ENCODE measurements around the gene CAMTA1. TPM values are rescaled to one million over a fixed set of nuclear protein-coding genes. Genes with fewer than 3 reads are reported as not detected.

Gene CAMTA1
- total and polyA plus RNA-seq, 4 donors: 78.7 to 438 (median 173) TPM

DNA sequence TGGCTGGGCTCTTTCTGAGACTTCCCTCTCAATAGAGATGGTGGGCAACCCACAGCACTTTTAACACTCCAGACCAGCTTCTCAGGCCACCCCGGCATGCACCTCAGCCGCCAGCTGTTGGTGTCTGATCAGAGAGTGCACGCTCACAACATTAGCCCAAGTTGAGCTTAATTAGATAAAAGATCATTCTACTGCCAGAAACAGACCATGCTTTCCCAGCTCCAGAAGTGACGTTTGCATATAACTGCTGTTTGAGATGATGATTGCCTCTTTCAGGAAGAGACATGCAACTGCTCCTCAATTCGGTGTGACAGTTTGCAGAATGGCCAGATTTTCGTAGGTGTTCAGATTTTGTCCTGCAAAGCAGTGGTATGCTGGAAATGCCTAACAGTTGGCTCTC, 700.6 kb downstream of the CAMTA1 start:
- H3K27ac ChIP-seq (ENCODE audit: low read depth in 1 of 2, low read length in 2 of 2): no peak overlapping the region
- no peaks in the 10 kb centered on the region for H3K36me3 ChIP-seq (ENCODE audit: control insufficient read depth in 1 of 2, insufficient read depth in 2 of 2, low read length in 1 of 2)
- H3K4me1 ChIP-seq (ENCODE audit: control insufficient read depth in 1 of 2, insufficient read depth in 2 of 2, low read length in 2 of 2): no peaks in the 10 kb centered on the region
- no peaks in the 10 kb centered on the region for H3K27me3 ChIP-seq (ENCODE audit: control insufficient read depth in 1 of 2, insufficient read depth in 2 of 2, low read length in 1 of 2)
- ATAC-seq (ENCODE audit: low FRiP score) (no peak), DNase-seq (no peak)
- no peak overlapping the region for H3K4me3 ChIP-seq (ENCODE audit: low read length in 2 of 2)
- WGBS, 2 donors: 90 to 91% methylated on average over 6 of the region's 6 CpGs
- no peaks in the 10 kb centered on the region for H3K9me3 ChIP-seq (ENCODE audit: control insufficient read depth, low read length)
- intact Hi-C loops (cut with DNase I): no loop called here

DNA sequence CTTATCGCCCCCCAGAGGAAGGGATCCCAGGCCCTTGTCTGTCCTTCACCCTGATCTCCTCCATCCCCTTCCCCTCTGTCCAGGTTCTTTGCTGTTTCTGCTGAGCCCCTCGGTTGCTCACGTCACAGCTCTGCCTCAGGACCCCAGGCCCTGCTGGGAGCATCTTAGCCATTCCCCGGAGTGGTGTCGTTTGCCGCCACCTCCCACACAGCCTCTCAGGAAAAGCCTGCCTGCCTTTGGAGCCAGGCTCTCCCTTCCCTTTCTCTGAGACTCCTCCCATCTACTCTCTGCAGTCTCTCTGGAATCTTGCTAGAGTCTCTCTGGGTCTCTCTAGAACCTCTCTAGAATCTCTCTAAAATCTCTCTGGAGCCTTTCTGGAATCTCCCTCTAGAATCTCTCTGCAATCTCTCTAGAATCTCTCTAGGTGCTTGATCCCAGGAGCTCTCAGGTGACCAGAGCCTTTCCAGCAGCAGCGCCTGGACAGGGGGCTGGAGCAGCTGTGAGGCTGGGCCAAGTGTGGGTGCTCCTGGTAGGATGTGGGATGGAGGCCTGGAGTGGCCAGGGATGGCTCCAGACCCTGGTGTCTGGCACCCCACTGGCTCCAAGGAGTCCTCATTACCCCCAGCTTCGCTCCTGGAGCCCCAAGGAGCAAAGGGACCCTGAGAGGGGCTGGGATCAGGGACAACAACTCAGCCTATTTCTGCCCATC, 702.7 kb downstream of the CAMTA1 start:
- H3K4me1 ChIP-seq (ENCODE audit: control insufficient read depth in 1 of 2, insufficient read depth in 2 of 2, low read length in 2 of 2): no peaks in the 10 kb centered on the region
- intact Hi-C loops (cut with DNase I): no loop called here
- ATAC-seq (ENCODE audit: low FRiP score): no peak
- DNase-seq: no peak
- H3K36me3 ChIP-seq (ENCODE audit: control insufficient read depth in 1 of 2, insufficient read depth in 2 of 2, low read length in 1 of 2): no peaks in the 10 kb centered on the region
- WGBS, 2 donors: 74 to 78% methylated on average over 7 to 8 of the region's 8 CpGs
- no peaks in the 10 kb centered on the region for H3K27me3 ChIP-seq (ENCODE audit: control insufficient read depth in 1 of 2, insufficient read depth in 2 of 2, low read length in 1 of 2)
- H3K9me3 ChIP-seq (ENCODE audit: control insufficient read depth, low read length): no peaks in the 10 kb centered on the region
- no peak overlapping the region for H3K27ac ChIP-seq (ENCODE audit: low read depth in 1 of 2, low read length in 2 of 2)
- no peak overlapping the region for H3K4me3 ChIP-seq (ENCODE audit: low read length in 2 of 2)

DNA sequence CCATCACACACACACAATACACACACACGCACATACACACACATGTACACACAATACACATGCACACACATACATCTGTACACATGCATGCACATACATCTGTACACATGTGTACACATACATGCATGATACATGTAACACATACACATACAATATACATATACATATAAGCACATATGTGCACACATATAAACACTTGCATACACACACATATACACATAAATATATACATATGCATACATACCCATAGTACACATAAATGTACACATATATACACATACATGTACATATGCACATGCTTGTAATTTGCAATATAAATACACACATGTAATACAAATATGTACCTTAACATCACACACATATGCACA, 703.2 kb downstream of the CAMTA1 start:
- no peak for ATAC-seq (ENCODE audit: low FRiP score)
- H3K4me3 ChIP-seq (ENCODE audit: low read length in 2 of 2): no peak overlapping the region

DNA sequence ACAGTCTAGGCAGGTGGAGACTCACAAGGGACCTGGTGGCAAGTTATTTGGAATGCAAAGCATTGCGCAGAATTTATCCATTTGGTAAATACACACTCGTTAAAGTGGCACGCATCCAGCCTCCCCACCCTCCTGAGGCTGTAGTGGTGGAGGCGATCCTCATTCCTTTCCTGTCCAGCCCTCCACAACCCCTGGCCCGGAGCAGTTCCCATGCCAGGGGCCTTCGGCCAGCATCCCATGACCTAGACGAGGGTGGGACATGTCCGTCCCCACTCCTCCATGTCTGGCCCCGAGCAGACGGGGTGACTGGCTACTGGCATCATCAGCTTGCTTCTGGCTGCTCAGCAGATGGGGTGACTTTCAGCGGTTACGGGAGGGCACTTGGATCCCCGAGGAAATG, 704.3 kb downstream of the CAMTA1 start:
- intact Hi-C loops (cut with DNase I): no loop called here
- Histone ChIP-seq H3K27ac (ENCODE audit: low read depth in 1 of 2, low read length in 2 of 2) (no peak overlapping the region), H3K27me3 (ENCODE audit: control insufficient read depth in 1 of 2, insufficient read depth in 2 of 2, low read length in 1 of 2) (no peaks in the 10 kb centered on the region), H3K9me3 (ENCODE audit: control insufficient read depth, low read length) (no peaks in the 10 kb centered on the region), H3K4me3 (ENCODE audit: low read length in 2 of 2) (no peak overlapping the region), H3K36me3 (ENCODE audit: control insufficient read depth in 1 of 2, insufficient read depth in 2 of 2, low read length in 1 of 2) (no peaks in the 10 kb centered on the region), H3K4me1 (ENCODE audit: control insufficient read depth in 1 of 2, insufficient read depth in 2 of 2, low read length in 2 of 2) (no peaks in the 10 kb centered on the region)
- DNase-seq (no peak), ATAC-seq (ENCODE audit: low FRiP score) (no peak)
- 90 to 91% methylated on average over 13 of the region's 13 CpGs for WGBS, 2 donors

More for the DNA sequence above, 703.2 kb downstream of the CAMTA1 start:
- Histone ChIP-seq H3K4me1 (ENCODE audit: control insufficient read depth in 1 of 2, insufficient read depth in 2 of 2, low read length in 2 of 2) (no peaks in the 10 kb centered on the region), H3K36me3 (ENCODE audit: control insufficient read depth in 1 of 2, insufficient read depth in 2 of 2, low read length in 1 of 2) (no peaks in the 10 kb centered on the region), H3K27me3 (ENCODE audit: control insufficient read depth in 1 of 2, insufficient read depth in 2 of 2, low read length in 1 of 2) (no peaks in the 10 kb centered on the region), H3K9me3 (ENCODE audit: control insufficient read depth, low read length) (no peaks in the 10 kb centered on the region), H3K27ac (ENCODE audit: low read depth in 1 of 2, low read length in 2 of 2) (no peak overlapping the region)
- DNase-seq: no peak
- 92 to 100% methylated on average over 1 of the region's 1 CpG for WGBS, 2 donors
- intact Hi-C loops (cut with DNase I): no loop called here

DNA sequence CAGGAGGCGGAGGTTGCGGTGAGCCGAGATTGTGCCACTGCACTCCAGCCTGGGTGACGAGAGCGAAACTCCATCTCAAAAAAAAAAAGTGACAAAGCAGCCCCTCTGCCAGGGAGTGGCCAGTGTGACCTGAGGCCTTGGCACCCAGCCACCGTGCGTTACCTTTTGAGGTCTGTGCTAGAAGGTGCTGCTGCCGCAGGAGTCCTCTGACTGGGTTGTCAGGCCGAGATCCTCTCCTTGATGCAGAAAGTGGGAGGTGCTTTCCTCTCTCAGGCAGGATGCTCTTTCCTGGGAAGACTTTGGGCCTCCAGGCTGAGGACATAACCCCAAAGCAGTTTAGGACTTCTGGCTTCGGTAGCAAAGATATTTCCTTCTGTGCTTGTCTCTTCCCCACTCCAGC, 705.3 kb downstream of the CAMTA1 start:
- ATAC-seq (ENCODE audit: low FRiP score) (no peak), DNase-seq (no peak)
- H3K36me3 ChIP-seq (ENCODE audit: control insufficient read depth in 1 of 2, insufficient read depth in 2 of 2, low read length in 1 of 2): no peaks in the 10 kb centered on the region
- 92 to 95% methylated on average over 10 of the region's 10 CpGs for WGBS, 2 donors
- H3K9me3 ChIP-seq (ENCODE audit: control insufficient read depth, low read length): no peaks in the 10 kb centered on the region
- intact Hi-C loops (cut with DNase I): no loop called here
- H3K4me3 ChIP-seq (ENCODE audit: low read length in 2 of 2): no peak overlapping the region
- H3K27me3 ChIP-seq (ENCODE audit: control insufficient read depth in 1 of 2, insufficient read depth in 2 of 2, low read length in 1 of 2): no peaks in the 10 kb centered on the region
- H3K27ac ChIP-seq (ENCODE audit: low read depth in 1 of 2, low read length in 2 of 2): no peak overlapping the region
- no peaks in the 10 kb centered on the region for H3K4me1 ChIP-seq (ENCODE audit: control insufficient read depth in 1 of 2, insufficient read depth in 2 of 2, low read length in 2 of 2)

DNA sequence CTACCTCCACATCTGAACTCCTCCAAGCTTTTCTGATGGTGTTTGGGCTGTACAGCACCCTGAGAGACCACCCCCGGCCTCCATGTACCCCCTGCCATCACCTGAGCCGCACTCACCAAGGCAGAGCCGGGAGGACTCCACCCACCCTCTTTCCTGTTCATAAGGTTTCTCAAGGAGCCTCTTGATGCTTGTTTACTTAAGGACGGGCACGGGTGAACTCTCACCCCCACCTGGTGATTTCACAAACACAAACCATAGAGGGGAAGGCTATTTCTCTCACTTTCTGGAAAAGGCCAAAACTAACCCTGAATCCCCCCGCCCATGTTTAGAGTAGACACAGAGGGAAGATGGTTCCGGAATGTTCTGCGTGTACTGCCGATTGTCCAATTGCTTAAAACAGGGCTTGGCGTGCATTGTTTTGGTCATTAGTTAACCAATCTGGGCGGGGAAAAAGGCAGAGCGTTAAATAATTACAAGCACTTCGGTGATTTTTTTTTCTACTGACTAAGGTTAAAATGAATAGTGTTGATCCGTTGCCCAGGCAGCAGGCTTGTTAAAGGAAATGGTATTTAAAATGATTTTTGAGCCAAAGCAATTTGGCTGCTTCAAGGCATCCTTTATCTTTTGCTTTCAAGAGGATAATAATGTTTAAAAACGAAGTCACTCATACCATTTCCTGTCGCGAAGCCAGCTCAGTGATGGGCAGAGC, 706.0 kb downstream of the CAMTA1 start:
- Histone ChIP-seq H3K9me3 (ENCODE audit: control insufficient read depth, low read length) (no peaks in the 10 kb centered on the region), H3K4me3 (ENCODE audit: low read length in 2 of 2) (no peak overlapping the region), H3K36me3 (ENCODE audit: control insufficient read depth in 1 of 2, insufficient read depth in 2 of 2, low read length in 1 of 2) (no peaks in the 10 kb centered on the region), H3K4me1 (ENCODE audit: control insufficient read depth in 1 of 2, insufficient read depth in 2 of 2, low read length in 2 of 2) (no peaks in the 10 kb centered on the region), H3K27me3 (ENCODE audit: control insufficient read depth in 1 of 2, insufficient read depth in 2 of 2, low read length in 1 of 2) (no peaks in the 10 kb centered on the region), H3K27ac (ENCODE audit: low read depth in 1 of 2, low read length in 2 of 2) (no peak overlapping the region)
- WGBS, 2 donors: 59% methylated on average over 17 of the region's 17 CpGs
- ATAC-seq (ENCODE audit: low FRiP score) (no peak), DNase-seq (no peak)
- intact Hi-C loops (cut with DNase I): no loop called here

DNA sequence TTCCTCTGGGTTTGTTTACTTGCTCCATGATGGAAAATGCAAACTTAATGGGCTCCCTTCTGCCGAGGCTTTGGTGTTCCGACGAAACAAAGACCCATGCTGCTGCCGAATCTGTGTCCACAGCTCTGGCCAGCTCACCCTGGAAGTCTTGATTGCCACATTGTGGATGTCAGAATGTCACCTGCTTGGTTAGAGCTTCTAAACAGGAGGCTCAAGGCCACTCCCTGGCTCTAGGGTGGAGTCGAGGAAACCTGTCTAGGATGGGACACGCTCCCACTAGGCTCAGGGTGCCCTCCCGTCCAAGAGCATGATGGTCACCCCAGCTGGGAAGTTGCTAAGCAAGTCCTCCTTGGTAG, 706.5 kb downstream of the CAMTA1 start:
- H3K27ac ChIP-seq (ENCODE audit: low read depth in 1 of 2, low read length in 2 of 2): no peak overlapping the region
- WGBS, 2 donors: 46 to 49% methylated on average over 7 of the region's 7 CpGs
- H3K4me3 ChIP-seq (ENCODE audit: low read length in 2 of 2): no peak overlapping the region
- no peaks in the 10 kb centered on the region for H3K27me3 ChIP-seq (ENCODE audit: control insufficient read depth in 1 of 2, insufficient read depth in 2 of 2, low read length in 1 of 2)
- DNase-seq (no peak), ATAC-seq (ENCODE audit: low FRiP score) (no peak)
- no peaks in the 10 kb centered on the region for H3K36me3 ChIP-seq (ENCODE audit: control insufficient read depth in 1 of 2, insufficient read depth in 2 of 2, low read length in 1 of 2)
- no peaks in the 10 kb centered on the region for H3K9me3 ChIP-seq (ENCODE audit: control insufficient read depth, low read length)
- no peaks in the 10 kb centered on the region for H3K4me1 ChIP-seq (ENCODE audit: control insufficient read depth in 1 of 2, insufficient read depth in 2 of 2, low read length in 2 of 2)
- intact Hi-C loops (cut with DNase I): no loop called here

DNA sequence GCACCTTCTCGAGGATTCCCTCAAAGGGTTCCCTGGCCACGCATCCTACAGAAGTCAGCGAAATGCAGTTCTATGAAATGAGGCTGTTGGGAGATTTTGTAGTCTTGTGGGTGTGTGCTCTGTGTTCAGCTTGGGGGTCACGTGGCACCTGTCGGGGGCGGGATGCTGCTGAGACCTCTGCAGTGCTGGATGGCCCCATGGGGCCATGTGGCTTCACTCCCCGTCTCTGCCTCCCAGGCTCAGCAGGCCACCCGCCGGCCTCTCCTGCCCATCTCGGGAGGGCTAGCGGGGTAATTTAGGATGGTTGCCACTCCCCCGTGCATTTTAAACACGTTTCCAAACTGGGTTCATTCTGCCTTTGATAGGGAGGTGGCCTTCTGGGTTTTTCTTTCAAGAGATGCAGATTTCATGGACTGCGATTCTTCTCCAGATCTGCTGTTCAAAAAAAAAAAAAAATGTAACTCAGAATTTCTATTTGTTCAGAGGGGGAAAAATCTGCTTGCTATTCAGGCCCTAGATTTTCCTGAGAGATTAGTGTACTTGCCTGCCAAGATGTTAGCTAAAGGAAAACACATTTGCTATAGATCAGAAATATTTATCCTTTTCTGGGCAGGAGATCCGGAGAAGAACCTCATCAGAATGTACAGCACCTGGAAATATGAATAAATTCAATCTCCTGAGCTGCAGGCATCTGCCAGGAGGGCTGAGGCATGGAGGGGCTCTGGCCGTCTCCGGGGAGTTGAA, 708.6 kb downstream of the CAMTA1 start:
- no peak overlapping the region for H3K4me3 ChIP-seq (ENCODE audit: low read length in 2 of 2)
- no peak overlapping the region for H3K27ac ChIP-seq (ENCODE audit: low read depth in 1 of 2, low read length in 2 of 2)
- no peak for DNase-seq
- H3K36me3 ChIP-seq (ENCODE audit: control insufficient read depth in 1 of 2, insufficient read depth in 2 of 2, low read length in 1 of 2): no peaks in the 10 kb centered on the region
- H3K27me3 ChIP-seq (ENCODE audit: control insufficient read depth in 1 of 2, insufficient read depth in 2 of 2, low read length in 1 of 2): no peaks in the 10 kb centered on the region
- ATAC-seq (ENCODE audit: low FRiP score): no peak
- no peaks in the 10 kb centered on the region for H3K9me3 ChIP-seq (ENCODE audit: control insufficient read depth, low read length)
- H3K4me1 ChIP-seq (ENCODE audit: control insufficient read depth in 1 of 2, insufficient read depth in 2 of 2, low read length in 2 of 2): no peaks in the 10 kb centered on the region
- intact Hi-C loops (cut with DNase I): no loop called here
- WGBS, 2 donors: 61 to 69% methylated on average over 17 of the region's 17 CpGs

DNA sequence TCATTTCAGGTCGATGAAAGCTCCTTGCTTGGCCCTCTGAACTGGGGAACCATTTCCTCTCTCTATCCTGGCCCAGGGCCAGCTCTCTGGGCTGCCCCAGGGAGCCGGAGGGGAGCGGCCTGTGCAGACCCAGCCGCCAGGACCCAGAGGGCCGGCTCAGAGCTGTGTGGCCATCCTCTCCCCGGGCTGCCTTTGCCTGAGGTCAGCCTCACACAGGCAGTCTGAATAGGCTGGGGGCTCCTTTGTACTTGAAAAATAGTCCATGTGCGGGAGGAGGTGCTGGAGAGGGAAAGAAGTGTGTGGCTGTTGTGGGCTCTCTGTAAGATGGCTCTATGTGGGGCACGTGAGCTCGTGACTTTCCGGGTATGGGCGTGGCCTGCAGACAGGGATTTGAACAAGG, 710.7 kb downstream of the CAMTA1 start:
- DNase-seq: no peak
- 59 to 60% methylated on average over 11 of the region's 11 CpGs for WGBS, 2 donors

More for the DNA sequence above, 710.7 kb downstream of the CAMTA1 start:
- no peak overlapping the region for H3K27ac ChIP-seq (ENCODE audit: low read depth in 1 of 2, low read length in 2 of 2)
- H3K27me3 ChIP-seq (ENCODE audit: control insufficient read depth in 1 of 2, insufficient read depth in 2 of 2, low read length in 1 of 2): no peaks in the 10 kb centered on the region
- no peaks in the 10 kb centered on the region for H3K9me3 ChIP-seq (ENCODE audit: control insufficient read depth, low read length)
- intact Hi-C loops (cut with DNase I): no loop called here
- no peak for ATAC-seq (ENCODE audit: low FRiP score)
- no peak overlapping the region for H3K4me3 ChIP-seq (ENCODE audit: low read length in 2 of 2)
- no peaks in the 10 kb centered on the region for H3K4me1 ChIP-seq (ENCODE audit: control insufficient read depth in 1 of 2, insufficient read depth in 2 of 2, low read length in 2 of 2)
- H3K36me3 ChIP-seq (ENCODE audit: control insufficient read depth in 1 of 2, insufficient read depth in 2 of 2, low read length in 1 of 2): no peaks in the 10 kb centered on the region
